GM23248 (cell line): ENCODE measurements around the gene ETS1. TPM values are rescaled to one million over a fixed set of nuclear protein-coding genes. Genes with fewer than 3 reads are reported as not detected.

Experiments
- DNase-seq: peaks from one replicate; pipeline ENCODE4 v3.0.0-alpha.2; 2015
- H2AFZ ChIP-seq: fragments of 200-600 bp; sonication (generic); 2 replicates; pipeline ENCODE4 v1.6.1; 2016; ENCODE audit warnings: antibody characterized with exemption
- H3F3A ChIP-seq: fragments of 200-600 bp; sonication (generic); 2 replicates; pipeline ENCODE4 v1.6.1; 2016; ENCODE audit warnings: mild to moderate bottlenecking, antibody characterized with exemption, mixed run types; ENCODE audit not compliant: insufficient read depth
- H3K27ac ChIP-seq: fragments of 200-600 bp; sonication (generic); 2 replicates; pipeline ENCODE4 v1.5.1; 2016; ENCODE audit warnings: mild to moderate bottlenecking
- H3K27me3 ChIP-seq: fragments of 200-600 bp; sonication (generic); replicated peaks from 2 replicates; pipeline ENCODE4 v1.6.1; 2016; ENCODE audit warnings: mild to moderate bottlenecking; ENCODE audit not compliant: insufficient read depth
- H3K36me3 ChIP-seq: fragments of 200-600 bp; sonication (generic); 2 replicates; pipeline ENCODE4 v1.6.1; 2016; ENCODE audit warnings: low read depth, mild to moderate bottlenecking
- H3K4me1 ChIP-seq: fragments of 200-600 bp; sonication (generic); 2 replicates; pipeline ENCODE4 v1.6.1; 2016; ENCODE audit warnings: mild to moderate bottlenecking; ENCODE audit not compliant: insufficient read depth
- H3K4me2 ChIP-seq: fragments of 200-600 bp; sonication (generic); one replicate; pipeline ENCODE4 v1.6.1; 2016; ENCODE audit warnings: mild to moderate bottlenecking; ENCODE audit not compliant: unreplicated experiment
- H3K4me3 ChIP-seq: fragments of 200-600 bp; sonication (generic); 2 replicates; pipeline ENCODE4 v1.5.1; 2016; ENCODE audit warnings: mild to moderate bottlenecking
- H3K79me2 ChIP-seq: fragments of 200-600 bp; sonication (generic); 2 replicates; pipeline ENCODE4 v1.6.1; 2016; ENCODE audit warnings: mild to moderate bottlenecking; ENCODE audit not compliant: insufficient read depth
- H3K9ac ChIP-seq: fragments of 200-600 bp; sonication (generic); 2 replicates; pipeline ENCODE4 v1.6.1; 2016; ENCODE audit warnings: mild to moderate bottlenecking
- H3K9me2 ChIP-seq: fragments of 200-600 bp; sonication (generic); 2 replicates; pipeline ENCODE4 v1.6.1; 2016; ENCODE audit warnings: mixed run types, mild to moderate bottlenecking, moderate library complexity; ENCODE audit not compliant: insufficient read depth
- H3K9me3 ChIP-seq: fragments of 200-600 bp; sonication (generic); one replicate; pipeline ENCODE4 v1.6.1; 2017; ENCODE audit warnings: low read depth
- H4K20me1 ChIP-seq: fragments of 200-600 bp; sonication (generic); 2 replicates; pipeline ENCODE4 v1.6.0; 2016; ENCODE audit not compliant: insufficient read depth
- EZH2 ChIP-seq: fragments of 200-600 bp; sonication (generic); IDR thresholded peaks from 2 replicates; pipeline ENCODE4 v1.6.1; 2018; ENCODE audit warnings: antibody characterized with exemption, mild to moderate bottlenecking; ENCODE audit not compliant: insufficient read depth, poor library complexity, severe bottlenecking
- EZH2phosphoT487 ChIP-seq: fragments of 200-600 bp; sonication (generic); IDR thresholded peaks from 2 replicates; pipeline ENCODE4 v1.6.1; 2018; ENCODE audit warnings: antibody characterized with exemption, moderate library complexity, mild to moderate bottlenecking, low read depth; ENCODE audit not compliant: insufficient read depth
- WGBS, 2 experiments: methylation state at CpG; one replicate each; pipeline ENCODE4 v1.1.6; 2015 to 2017; ENCODE audit warnings: low lambda C conversion rate in 2 of 2, low coverage in 1 of 2; ENCODE audit errors: missing lambda C conversion rate in 2 of 2; 5-methylcytosine and 5-hydroxymethylcytosine counted together
- in situ Hi-C: fragments of 300-500 bp; cut with MboI; formaldehyde crosslinking; loops from 2 replicates; pipeline ENCODE4 v1.15.0; 2020
- polyA plus RNA-seq: library from polyadenylated mRNA; unstranded; fragments of >200 nt; fragmentation: Nextera tagmentation; extraction: Ambion mirVana; gene quantifications from 2 replicates; pipeline ENCODE4 v1.2.1, GENCODE V29; 2016
- total RNA-seq: library from RNA; depleted of rRNA; stranded (reverse); fragments of >200 nt; shearing (Covaris generic); gene quantifications from 2 replicates; pipeline ENCODE4 v1.2.3, GENCODE V29; 2014

The ETS1 gene
- total and polyA plus RNA-seq, 2 experiments from 2014 or later = 19.9 to 61.0 TPM

GRCh38 chr11:128480665-128481064 lies 106.7 kb downstream of the ETS1 start:
- Histone ChIP-seq H3K9me2 (no peaks in the 10 kb centered on the region), H3K4me1 (peaks cover 57% of the 10 kb centered on the region), H3K4me2 (peak overlapping the region; percentile 31), H3K9me3 (no peaks in the 10 kb centered on the region), H3K36me3 (peaks cover 69% of the 10 kb centered on the region), H3K27me3 (no peaks in the 10 kb centered on the region), H3K4me3 (0 out of 2 replicates have a peak overlapping the region, but pooled peaks have one; percentile 10), H3F3A (peaks cover 74% of the 10 kb centered on the region), H2AFZ (no peak overlapping the region), H3K9ac (peak overlapping the region; percentile 53), H3K27ac (peak overlapping the region; percentile 66), H3K79me2 (peaks cover 98% of the 10 kb centered on the region), H4K20me1 (no peaks in the 10 kb centered on the region)
- in situ Hi-C loops = no loop called here
- TF ChIP-seq EZH2phosphoT487 (no peak), EZH2 (no peak)
- 49 to 53% methylated on average over 4 of the region's 4 CpGs for WGBS, 2 experiments
- DNase-seq = no peak

- H3K36me3 ChIP-seq = peaks cover 63% of the 10 kb centered on the region
- peaks cover 98% of the 10 kb centered on the region for H3K79me2 ChIP-seq
- H3K4me1 ChIP-seq = peaks cover 61% of the 10 kb centered on the region
Observed at GRCh38 chr11:128480066-128480465, 107.3 kb downstream of the ETS1 start.

GRCh38 chr11:128479144-128479543 lies 108.2 kb downstream of the ETS1 start:
- Histone ChIP-seq H3K9me2 (no peaks in the 10 kb centered on the region), H3K9ac (no peak overlapping the region), H3K27me3 (no peaks in the 10 kb centered on the region), H3K27ac (peak overlapping the region; percentile 16), H4K20me1 (no peaks in the 10 kb centered on the region), H3K36me3 (peaks cover 54% of the 10 kb centered on the region), H3K4me3 (no peak overlapping the region), H3K9me3 (no peaks in the 10 kb centered on the region), H3K4me2 (no peak overlapping the region), H3K79me2 (peaks cover 98% of the 10 kb centered on the region), H2AFZ (no peak overlapping the region), H3F3A (peaks cover 76% of the 10 kb centered on the region), H3K4me1 (peaks cover 70% of the 10 kb centered on the region)
- no peak for TF ChIP-seq EZH2phosphoT487
- no peak for TF ChIP-seq EZH2
- DNase-seq = peak; percentile 21
- in situ Hi-C loops = no loop called here

More at GRCh38 chr11:128480066-128480465, 107.3 kb downstream of the ETS1 start:
- in situ Hi-C loops = no loop called here
- Histone ChIP-seq H3K9me3 (no peaks in the 10 kb centered on the region), H3K27ac (peak overlapping the region; percentile 66), H2AFZ (no peak overlapping the region), H3K4me3 (no peak overlapping the region), H3K4me2 (no peak overlapping the region), H4K20me1 (no peaks in the 10 kb centered on the region), H3F3A (peaks cover 71% of the 10 kb centered on the region), H3K9ac (no peak overlapping the region), H3K27me3 (no peaks in the 10 kb centered on the region), H3K9me2 (no peaks in the 10 kb centered on the region)
- DNase-seq = no peak
- TF ChIP-seq EZH2 (no peak), EZH2phosphoT487 (no peak)
- WGBS, 2 experiments = 97 to 98% methylated on average over 14 of the region's 14 CpGs

GRCh38 chr11:128478305-128478704 lies 109.1 kb downstream of the ETS1 start:
- H3K79me2 ChIP-seq = peaks cover 98% of the 10 kb centered on the region
- peak overlapping the region; percentile 16; the same call in 1 of the 2 replicates for H3K27ac ChIP-seq
- no peaks in the 10 kb centered on the region for H4K20me1 ChIP-seq
- no peaks in the 10 kb centered on the region for H3K9me2 ChIP-seq
- in situ Hi-C loops = no loop called here
- H3F3A ChIP-seq = peaks cover 76% of the 10 kb centered on the region
- H3K27me3 ChIP-seq = no peaks in the 10 kb centered on the region
- H3K4me2 ChIP-seq = no peak overlapping the region
- H3K36me3 ChIP-seq = peaks cover 51% of the 10 kb centered on the region
- DNase-seq = no peak
- no peaks in the 10 kb centered on the region for H3K9me3 ChIP-seq
- H2AFZ ChIP-seq = no peak overlapping the region
- TF ChIP-seq EZH2phosphoT487 (no peak), EZH2 (no peak)
- H3K4me3 ChIP-seq = no peak overlapping the region
- peaks cover 76% of the 10 kb centered on the region for H3K4me1 ChIP-seq
- H3K9ac ChIP-seq = no peak overlapping the region

- WGBS, 2 experiments = 98 to 100% methylated on average over 1 of the region's 1 CpG
- H3K36me3 ChIP-seq = peaks cover 51% of the 10 kb centered on the region
- no peaks in the 10 kb centered on the region for H4K20me1 ChIP-seq
- no peak for DNase-seq
- H3K9me3 ChIP-seq = no peaks in the 10 kb centered on the region
- in situ Hi-C loops = no loop called here
- H3K9ac ChIP-seq = no peak overlapping the region
- no peak overlapping the region; the same call in 1 of the 2 replicates for H3K27ac ChIP-seq
- no peak overlapping the region for H3K4me2 ChIP-seq
- no peak for TF ChIP-seq EZH2
- TF ChIP-seq EZH2phosphoT487 = no peak
- H3K4me1 ChIP-seq = peaks cover 76% of the 10 kb centered on the region
- H3K79me2 ChIP-seq = peaks cover 98% of the 10 kb centered on the region
- peaks cover 76% of the 10 kb centered on the region for H3F3A ChIP-seq
- no peak overlapping the region for H3K4me3 ChIP-seq
- no peaks in the 10 kb centered on the region for H3K27me3 ChIP-seq
- no peaks in the 10 kb centered on the region for H3K9me2 ChIP-seq
- no peak overlapping the region for H2AFZ ChIP-seq
Observed at GRCh38 chr11:128477811-128478210, 109.5 kb downstream of the ETS1 start.
